Fibroblast of lung (primary cell): ENCODE data around the gene PRDM8.

Experiments
- EZH2 ChIP-seq: IDR thresholded peaks from 2 replicates; pipeline ENCODE4 v1.5.1; 2012; ENCODE audit warnings: low read length, control low read depth, mild to moderate bottlenecking; ENCODE audit errors: missing control alignments
- TF ChIP-seq, protein P1 (sequence below), 2 donors: IDR thresholded peaks in 1 of 2; conservative IDR thresholded peaks in 1 of 2; 1 replicate in 1 of 2; 2 replicates in 1 of 2; pipeline ENCODE4 v1.5.1; 2011 to 2012; ENCODE audit warnings: low read length in 2 of 2, control low read depth in 1 of 2, inconsistent platforms in 1 of 2, low read depth in 1 of 2, mild to moderate bottlenecking in 1 of 2

DNA sequence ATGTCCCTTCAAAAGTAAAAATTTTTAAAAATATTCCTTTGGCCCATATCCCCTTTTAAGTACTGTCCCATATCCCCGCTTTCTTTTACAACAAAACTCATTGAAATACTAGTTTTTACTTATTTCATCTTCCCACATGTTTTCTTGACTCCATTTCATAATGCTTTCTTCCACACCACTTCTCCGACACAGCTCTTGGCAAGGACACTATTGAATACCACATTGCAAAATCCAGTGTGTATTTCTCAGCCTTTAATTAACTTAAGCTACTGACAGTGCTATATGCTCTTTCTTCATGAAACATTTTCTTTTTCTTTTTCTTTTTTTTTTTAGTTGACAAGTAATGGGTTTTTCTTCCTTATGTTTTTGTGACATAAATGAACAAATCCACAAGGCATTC, 28.8 kb downstream of the PRDM8 start:
- TF ChIP-seq, protein P1, sequence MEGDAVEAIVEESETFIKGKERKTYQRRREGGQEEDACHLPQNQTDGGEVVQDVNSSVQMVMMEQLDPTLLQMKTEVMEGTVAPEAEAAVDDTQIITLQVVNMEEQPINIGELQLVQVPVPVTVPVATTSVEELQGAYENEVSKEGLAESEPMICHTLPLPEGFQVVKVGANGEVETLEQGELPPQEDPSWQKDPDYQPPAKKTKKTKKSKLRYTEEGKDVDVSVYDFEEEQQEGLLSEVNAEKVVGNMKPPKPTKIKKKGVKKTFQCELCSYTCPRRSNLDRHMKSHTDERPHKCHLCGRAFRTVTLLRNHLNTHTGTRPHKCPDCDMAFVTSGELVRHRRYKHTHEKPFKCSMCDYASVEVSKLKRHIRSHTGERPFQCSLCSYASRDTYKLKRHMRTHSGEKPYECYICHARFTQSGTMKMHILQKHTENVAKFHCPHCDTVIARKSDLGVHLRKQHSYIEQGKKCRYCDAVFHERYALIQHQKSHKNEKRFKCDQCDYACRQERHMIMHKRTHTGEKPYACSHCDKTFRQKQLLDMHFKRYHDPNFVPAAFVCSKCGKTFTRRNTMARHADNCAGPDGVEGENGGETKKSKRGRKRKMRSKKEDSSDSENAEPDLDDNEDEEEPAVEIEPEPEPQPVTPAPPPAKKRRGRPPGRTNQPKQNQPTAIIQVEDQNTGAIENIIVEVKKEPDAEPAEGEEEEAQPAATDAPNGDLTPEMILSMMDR (conservative IDR thresholded peaks at IDR 0.05 in 1 of 2, IDR thresholded peaks at IDR 0.05 in 1 of 2; ENCODE audit: low read depth in 1 of 2, low read length in 2 of 2): no peak
- no peak for TF ChIP-seq EZH2
